Ramos (cell line): ENCODE results near the gene KRTAP6-2.

Experiments used
- in situ Hi-C: fragments of 300-500 bp; cut with MboI; formaldehyde crosslinking; loops from one replicate; pipeline ENCODE4 v1.14.3; 2022; ENCODE audit warnings: low sequenced_read_pairs; ENCODE audit not compliant: unreplicated experiment

Gene KRTAP6-2

GRCh38 chr21:30579346-30579745 lies 19.4 kb downstream of the KRTAP6-2 start:
- in situ Hi-C loops, result no loop called here

- in situ Hi-C loops, result no loop called here
Measured at GRCh38 chr21:30577766-30578165, 20.9 kb downstream of the KRTAP6-2 start.

- in situ Hi-C loops, result no loop called here
Measured at GRCh38 chr21:30567617-30568016, 31.1 kb downstream of the KRTAP6-2 start.

- in situ Hi-C loops, result no loop called here
Measured at GRCh38 chr21:30563630-30564029, 35.1 kb downstream of the KRTAP6-2 start.

- in situ Hi-C loops, result no loop called here
Measured at GRCh38 chr21:30563072-30563471, 35.6 kb downstream of the KRTAP6-2 start.

- in situ Hi-C loops, result no loop called here
Measured at GRCh38 chr21:30561957-30562356, 36.7 kb downstream of the KRTAP6-2 start.

GRCh38 chr21:30561264-30561895 lies 37.3 kb downstream of the KRTAP6-2 start, which contains the start of gene KRTAP19-7:
Gene KRTAP19-7, minus strand, starts transcription at chr21:30561314. Its CDS starts 25 bp downstream, at chr21:30561289.
- in situ Hi-C loops, result no loop called here

GRCh38 chr21:30555095-30555494 lies 43.6 kb downstream of the KRTAP6-2 start:
- in situ Hi-C loops, result no loop called here

- in situ Hi-C loops, result no loop called here
Measured at GRCh38 chr21:30552782-30553181, 45.9 kb downstream of the KRTAP6-2 start.
